ENCODE measurements around the gene ANKH.

GRCh38 chr5:14816999-14817761 is 54.4 kb downstream of the ANKH start:
- TF ChIP-seq EZH2phosphoT487 (IDR thresholded peaks at IDR 0.05; ENCODE audit: borderline replicate concordance) (no peak), CTCF (conservative IDR thresholded peaks at IDR 0.05; ENCODE audit: low read length) (no peak)
